Left ventricle myocardium inferior (tissue), 1 donor: ENCODE measurements around the gene VCL. TPM values are rescaled to one million over a fixed set of nuclear protein-coding genes. Genes with fewer than 3 reads are reported as not detected.

Experiments
- DNase-seq: peaks from one replicate; pipeline ENCODE4 v3.0.0-alpha.2; 2020
- H3K27ac ChIP-seq: fragments of 200-600 bp; replicated peaks from 2 replicates; pipeline ENCODE4 v1.8.0; 2021
- H3K27me3 ChIP-seq: fragments of 200-600 bp; 2 replicates; pipeline ENCODE4 v1.8.0; 2021; ENCODE audit warnings: low read depth
- H3K36me3 ChIP-seq: fragments of 200-600 bp; 2 replicates; pipeline ENCODE4 v1.8.0; 2021
- H3K4me1 ChIP-seq: fragments of 200-600 bp; 2 replicates; pipeline ENCODE4 v1.8.0; 2021
- H3K4me3 ChIP-seq: fragments of 200-600 bp; 2 replicates; pipeline ENCODE4 v1.8.0; 2021; ENCODE audit warnings: mild to moderate bottlenecking, moderate library complexity
- H3K9me3 ChIP-seq: fragments of 200-600 bp; replicated peaks from 2 replicates; pipeline ENCODE4 v1.8.0; 2021
- intact Hi-C: fragments of 100-400 bp; cut with micrococcal nuclease; formaldehyde crosslinking; loops from one replicate; pipeline ENCODE4 v1.11.0; 2022
- total RNA-seq: library from RNA; stranded (reverse); fragmentation: NEBNext Ultra II Directional; extraction: Animal tissue kit (Norgen Biotek cat#: 25700); gene quantifications from one replicate; pipeline ENCODE4 v1.2.1, GENCODE V29; 2021
- TF ChIP-seq, protein P1 (sequence below): fragments of 200-600 bp; IDR thresholded peaks from 2 replicates; pipeline ENCODE4 v1.8.0; 2021; ENCODE audit warnings: antibody characterized with exemption, mild to moderate bottlenecking, borderline replicate concordance
- donor health status: DM: no; HTN: yes; CAD: no; lungs with severe emphysema.

Gene VCL
- total RNA-seq, 1 donor from 2014 or later, result 227 TPM

DNA sequence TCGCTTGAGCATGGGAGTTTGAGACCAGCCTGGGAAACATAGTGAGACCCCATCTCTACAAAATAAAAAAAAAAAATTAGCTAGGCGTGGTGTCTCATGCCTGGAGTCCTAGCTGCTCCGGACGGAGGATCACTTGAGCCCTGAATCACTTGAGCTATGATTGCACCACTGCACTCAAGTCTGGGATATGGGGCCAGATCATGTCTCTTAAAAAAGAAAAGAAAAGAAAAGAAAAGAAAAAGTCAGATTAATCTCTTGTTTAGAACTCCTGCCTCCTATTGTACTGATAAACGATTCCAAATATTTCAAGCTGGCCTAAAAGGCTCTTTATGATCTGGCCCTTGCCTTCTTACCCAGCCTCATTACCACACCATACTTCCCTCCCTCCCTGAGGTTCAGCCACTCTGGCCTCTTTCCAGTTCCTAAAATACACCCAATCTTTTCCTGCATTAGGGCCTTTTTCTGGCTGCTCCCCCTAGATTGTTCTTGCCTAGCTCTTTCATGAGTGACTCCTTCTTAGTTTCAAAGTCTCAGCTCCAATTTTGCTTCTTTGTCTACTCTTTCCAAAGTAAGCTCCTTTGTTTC, 41.7 kb downstream of the VCL start:
- Histone ChIP-seq H3K4me3 (no peak overlapping the region), H3K27ac (peak overlapping the region; percentile 79), H3K9me3 (no peaks in the 10 kb centered on the region), H3K27me3 (no peaks in the 10 kb centered on the region), H3K36me3 (peaks cover 24% of the 10 kb centered on the region), H3K4me1 (peaks cover 97% of the 10 kb centered on the region)
- no peak for DNase-seq
- intact Hi-C loops, result no loop called here
- TF ChIP-seq, protein P1, sequence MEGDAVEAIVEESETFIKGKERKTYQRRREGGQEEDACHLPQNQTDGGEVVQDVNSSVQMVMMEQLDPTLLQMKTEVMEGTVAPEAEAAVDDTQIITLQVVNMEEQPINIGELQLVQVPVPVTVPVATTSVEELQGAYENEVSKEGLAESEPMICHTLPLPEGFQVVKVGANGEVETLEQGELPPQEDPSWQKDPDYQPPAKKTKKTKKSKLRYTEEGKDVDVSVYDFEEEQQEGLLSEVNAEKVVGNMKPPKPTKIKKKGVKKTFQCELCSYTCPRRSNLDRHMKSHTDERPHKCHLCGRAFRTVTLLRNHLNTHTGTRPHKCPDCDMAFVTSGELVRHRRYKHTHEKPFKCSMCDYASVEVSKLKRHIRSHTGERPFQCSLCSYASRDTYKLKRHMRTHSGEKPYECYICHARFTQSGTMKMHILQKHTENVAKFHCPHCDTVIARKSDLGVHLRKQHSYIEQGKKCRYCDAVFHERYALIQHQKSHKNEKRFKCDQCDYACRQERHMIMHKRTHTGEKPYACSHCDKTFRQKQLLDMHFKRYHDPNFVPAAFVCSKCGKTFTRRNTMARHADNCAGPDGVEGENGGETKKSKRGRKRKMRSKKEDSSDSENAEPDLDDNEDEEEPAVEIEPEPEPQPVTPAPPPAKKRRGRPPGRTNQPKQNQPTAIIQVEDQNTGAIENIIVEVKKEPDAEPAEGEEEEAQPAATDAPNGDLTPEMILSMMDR, result no peak

DNA sequence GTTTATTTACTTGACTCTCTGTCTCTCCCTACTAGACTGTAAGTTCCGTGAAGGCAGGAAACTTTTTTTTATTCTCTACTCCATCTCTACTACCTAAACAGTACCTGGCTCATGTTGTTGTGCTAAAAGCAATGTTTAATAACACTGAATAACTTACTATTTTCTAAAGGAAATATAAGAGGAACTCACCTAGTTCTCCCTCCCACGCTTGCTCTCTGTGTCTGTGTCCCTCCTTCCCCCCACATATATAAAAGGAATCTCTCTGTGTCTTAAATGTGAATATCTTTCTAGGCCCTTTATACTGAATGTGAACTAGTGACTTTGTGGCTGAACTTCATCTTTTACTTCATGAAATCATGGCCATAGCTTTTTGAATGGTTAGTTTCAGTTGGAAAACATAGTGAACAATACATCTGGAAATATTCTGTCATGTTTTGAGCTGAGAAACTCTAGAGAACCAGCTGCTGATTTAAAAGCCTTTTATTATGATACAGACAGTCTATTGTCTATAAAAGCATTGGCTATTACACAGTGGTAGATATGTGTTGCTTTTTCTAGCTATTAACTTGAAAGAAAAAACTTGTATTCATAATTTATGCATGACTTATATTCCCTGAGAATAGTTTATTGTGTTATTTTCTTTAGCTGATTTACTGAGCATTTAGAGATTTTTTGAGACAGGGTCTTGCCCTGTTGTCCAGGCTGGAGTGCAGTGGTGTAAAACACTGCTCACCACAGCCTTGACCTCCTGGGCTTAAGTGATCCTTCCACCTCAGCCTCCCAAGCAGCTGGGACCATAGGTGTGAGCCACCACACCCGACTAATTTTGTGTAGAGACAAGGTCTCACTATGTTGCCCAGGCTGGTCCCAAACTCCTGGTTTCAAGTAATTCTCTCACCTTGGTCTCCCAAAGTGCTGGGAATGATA, 42.5 kb downstream of the VCL start:
- intact Hi-C loops, result no loop called here
- Histone ChIP-seq H3K4me1 (peaks cover 97% of the 10 kb centered on the region), H3K9me3 (no peaks in the 10 kb centered on the region), H3K36me3 (peaks cover 30% of the 10 kb centered on the region), H3K27me3 (no peaks in the 10 kb centered on the region), H3K27ac (peak overlapping the region; percentile 79), H3K4me3 (no peak overlapping the region)
- DNase-seq, result no peak
- TF ChIP-seq, protein P1, result no peak

DNA sequence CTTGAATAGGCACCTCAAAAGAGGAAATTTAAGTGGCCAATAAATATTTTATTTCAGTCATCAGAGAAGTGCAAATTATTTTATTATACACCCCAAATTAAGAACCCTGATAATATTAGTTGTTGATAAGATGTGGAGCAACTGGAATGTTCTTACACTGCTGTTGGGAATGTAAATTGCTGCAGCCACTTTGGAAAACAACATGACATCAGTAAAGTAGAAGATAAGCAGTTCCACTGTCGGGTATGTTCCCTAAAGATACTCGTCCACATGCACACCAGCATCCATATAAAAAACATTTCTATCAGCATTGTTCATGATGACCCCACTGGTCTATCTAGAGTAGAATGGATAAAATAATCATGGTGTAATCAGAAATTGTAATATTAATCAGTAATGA, 46.5 kb downstream of the VCL start:
- Histone ChIP-seq H3K4me3 (no peak overlapping the region), H3K27ac (peak overlapping the region; percentile 85), H3K36me3 (peaks cover 34% of the 10 kb centered on the region), H3K27me3 (no peaks in the 10 kb centered on the region), H3K4me1 (peaks cover 97% of the 10 kb centered on the region), H3K9me3 (no peaks in the 10 kb centered on the region)
- intact Hi-C loops, result no loop called here
- TF ChIP-seq, protein P1, result no peak
- no peak for DNase-seq

DNA sequence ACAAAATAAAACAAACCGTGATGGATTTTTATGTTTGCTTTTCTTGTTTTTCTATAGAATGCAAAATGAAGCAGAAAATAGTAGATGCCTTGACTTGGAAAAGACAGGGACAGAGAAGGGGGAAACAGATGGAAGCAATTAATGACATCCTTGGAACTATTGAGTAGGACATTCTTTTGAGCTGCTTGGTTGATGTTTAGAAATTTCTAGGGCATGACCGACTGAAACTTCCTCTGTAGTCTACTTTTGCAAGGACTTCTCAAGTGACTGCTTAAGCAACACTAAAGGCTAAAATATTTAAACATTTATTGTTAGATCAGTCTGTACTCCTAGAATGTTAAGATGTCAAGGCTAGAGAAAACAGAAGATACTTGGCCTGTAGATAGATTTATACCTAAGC, 49.4 kb downstream of the VCL start:
- intact Hi-C loops, result no loop called here
- TF ChIP-seq, protein P1, result no peak
- no peaks in the 10 kb centered on the region for H3K27me3 ChIP-seq
- no peak for DNase-seq
- peak overlapping the region; percentile 85 for H3K27ac ChIP-seq
- H3K36me3 ChIP-seq, result peaks cover 34% of the 10 kb centered on the region
- no peak overlapping the region for H3K4me3 ChIP-seq
- peaks cover 97% of the 10 kb centered on the region for H3K4me1 ChIP-seq
- H3K9me3 ChIP-seq, result no peaks in the 10 kb centered on the region

DNA sequence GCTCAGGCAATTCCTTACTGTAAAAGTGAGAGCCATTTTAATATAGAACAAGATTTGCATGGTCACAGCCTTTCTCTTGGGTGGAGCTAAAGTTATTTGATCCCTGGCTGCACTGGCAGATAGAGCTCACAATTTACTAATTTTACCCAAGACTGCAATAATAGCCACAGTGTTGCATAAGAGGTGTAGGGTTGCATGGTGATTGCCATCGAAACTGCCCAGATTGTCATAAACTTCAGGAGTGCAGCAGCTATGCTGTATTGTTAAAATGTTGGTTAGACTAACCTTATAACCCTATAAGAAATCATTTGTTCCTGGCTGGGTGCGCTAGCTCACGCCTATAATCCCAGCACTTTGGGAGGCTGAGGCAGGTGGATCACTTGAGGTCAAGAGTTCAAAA, 50.0 kb downstream of the VCL start:
- no peaks in the 10 kb centered on the region for H3K27me3 ChIP-seq
- TF ChIP-seq, protein P1, result no peak
- H3K9me3 ChIP-seq, result no peaks in the 10 kb centered on the region
- intact Hi-C loops, result no loop called here
- H3K4me3 ChIP-seq, result no peak overlapping the region
- DNase-seq, result no peak
- peak overlapping the region; percentile 85 for H3K27ac ChIP-seq
- H3K36me3 ChIP-seq, result peaks cover 34% of the 10 kb centered on the region
- peaks cover 97% of the 10 kb centered on the region for H3K4me1 ChIP-seq
